Limb (tissue), 2 donors: ENCODE measurements around the gene KIR3DL2.
"Not testable (repeated sequence)": the region's sequence is repeated elsewhere in the genome, so short reads cannot be mapped to it uniquely, and the experiment has no call there.

Experiments used
- DNase-seq, 2 donors: peaks; one replicate each; pipeline ENCODE4 v3.0.0-alpha.2; 2016; ENCODE audit errors: extremely low spot score in 2 of 2

The KIR3DL2 gene

GRCh38 chr19:54871696-54872095 is 21.5 kb downstream of the KIR3DL2 start:
- no peak for DNase-seq

DNA sequence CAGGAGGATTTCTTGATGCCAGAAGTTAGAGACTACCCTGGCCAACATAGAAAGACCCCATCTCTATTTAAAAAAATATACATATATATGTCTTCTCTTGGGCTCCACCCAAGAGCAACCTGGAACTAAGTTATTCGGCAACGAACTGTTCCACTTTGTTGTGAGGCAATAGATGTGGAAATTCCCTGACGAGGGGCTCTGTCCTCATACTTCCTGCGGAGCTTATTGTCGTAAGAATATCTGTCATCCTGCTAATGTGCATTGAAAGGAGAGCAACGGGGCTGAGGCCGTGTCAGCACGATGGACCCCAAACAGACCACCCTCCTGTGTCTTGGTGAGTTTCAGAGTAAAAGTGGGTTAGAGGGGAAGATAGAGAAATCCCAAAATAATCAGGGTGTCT is 23.7 kb downstream of the KIR3DL2 start, which contains the start of gene FCAR:
FCAR (plus strand) TSS at position 246 of the 400 bp plus-strand sequence; CDS start at position 301, 55 bp downstream.
- DNase-seq, result no peak

- DNase-seq, result no peak
These were observed 25.3 kb downstream of the KIR3DL2 start for GRCh38 chr19:54875506-54875905.

DNA sequence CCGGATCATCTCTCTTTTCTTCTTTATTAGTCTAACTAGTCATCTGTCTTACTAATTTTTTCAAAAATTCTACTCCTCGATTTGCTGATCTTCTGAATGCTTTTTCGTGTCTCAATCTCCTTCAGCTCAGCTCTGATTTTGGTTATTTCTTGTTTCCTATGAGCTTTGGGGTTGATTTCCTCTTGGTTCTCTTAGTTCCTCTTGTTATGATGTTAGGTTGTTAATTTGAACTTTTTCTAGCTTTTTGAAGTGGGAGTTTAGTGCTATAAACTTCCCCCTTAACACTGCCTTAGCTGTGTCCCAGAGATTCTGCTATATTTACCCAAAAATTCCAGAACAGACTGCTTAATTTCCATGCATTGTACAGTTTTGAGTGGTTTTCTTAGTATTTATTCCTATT is 27.2 kb downstream of the KIR3DL2 start:
- DNase-seq, result no peak

- DNase-seq, result no peak
These were observed 31.6 kb downstream of the KIR3DL2 start for GRCh38 chr19:54881884-54882283.

DNA sequence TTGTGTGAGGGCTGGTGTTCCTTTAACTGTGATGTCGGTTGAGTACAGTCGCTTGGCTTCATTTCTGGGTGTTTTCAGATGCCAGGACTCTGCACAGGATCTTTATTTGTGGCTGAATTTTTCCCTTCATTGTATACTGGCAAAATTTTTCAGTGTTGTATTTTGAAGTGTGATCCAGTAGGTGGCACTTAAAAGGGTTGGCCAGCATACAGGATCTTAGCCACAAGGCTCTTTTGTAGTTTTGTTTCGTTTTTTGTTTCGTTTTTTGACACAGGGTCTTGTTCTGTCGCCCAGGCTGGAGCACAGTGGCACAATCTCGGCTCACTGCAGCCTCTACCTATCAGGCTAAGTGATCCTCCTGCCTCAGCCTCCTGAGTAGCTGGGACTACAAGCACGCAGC is 32.5 kb downstream of the KIR3DL2 start:
- no peak for DNase-seq

DNA sequence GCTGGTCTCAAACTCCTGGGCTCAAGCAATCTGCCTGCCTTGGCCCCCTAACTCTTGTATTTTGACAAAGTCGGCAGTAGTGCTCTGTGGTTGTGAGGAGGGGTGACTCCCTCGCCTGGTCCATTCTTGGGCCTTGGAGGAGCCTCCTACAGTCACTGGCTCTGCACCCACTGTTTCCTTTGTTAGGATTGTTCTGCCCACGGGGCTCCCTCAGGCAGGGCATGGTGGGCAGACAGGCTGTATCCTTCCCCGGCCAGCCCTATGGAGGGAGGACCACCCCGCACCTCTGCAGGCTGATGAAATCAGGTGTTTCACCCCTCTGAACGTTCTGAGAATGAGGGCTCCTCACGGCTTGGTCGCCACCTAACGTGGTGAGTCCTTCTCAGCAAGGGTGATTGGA is 33.0 kb downstream of the KIR3DL2 start:
- DNase-seq, result no peak

GRCh38 chr19:54888239-54888638 is 38.0 kb downstream of the KIR3DL2 start:
- no peak for DNase-seq

DNA sequence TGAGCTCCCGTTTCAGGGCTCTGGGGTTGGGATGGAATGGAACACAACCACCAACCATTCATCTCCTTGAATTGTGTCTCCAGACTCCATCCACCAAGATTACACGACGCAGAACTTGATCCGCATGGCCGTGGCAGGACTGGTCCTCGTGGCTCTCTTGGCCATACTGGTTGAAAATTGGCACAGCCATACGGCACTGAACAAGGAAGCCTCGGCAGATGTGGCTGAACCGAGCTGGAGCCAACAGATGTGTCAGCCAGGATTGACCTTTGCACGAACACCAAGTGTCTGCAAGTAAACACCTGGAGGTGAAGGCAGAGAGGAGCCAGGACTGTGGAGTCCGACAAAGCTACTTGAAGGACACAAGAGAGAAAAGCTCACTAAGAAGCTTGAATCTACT is 39.3 kb downstream of the KIR3DL2 start:
- no peak for DNase-seq

DNA sequence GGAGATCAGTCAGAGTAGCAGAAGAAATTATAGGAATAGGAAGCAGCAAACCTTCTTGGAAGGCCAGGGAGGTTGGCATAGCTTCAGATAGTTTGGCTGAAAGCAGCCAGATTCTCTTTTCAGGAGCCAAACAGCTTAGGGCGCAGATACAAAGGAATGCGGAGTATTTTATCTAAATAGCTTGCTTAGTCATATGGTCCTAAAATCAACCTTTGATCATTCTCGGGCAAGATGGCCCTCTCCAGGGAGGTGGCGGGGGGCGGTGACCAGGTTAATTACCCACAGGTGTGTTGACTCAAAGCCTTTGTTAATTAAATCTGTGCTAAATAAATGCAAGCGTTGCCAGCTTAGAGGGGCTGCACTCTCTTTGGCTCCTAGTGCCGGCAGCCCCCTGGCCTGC is 43.2 kb downstream of the KIR3DL2 start:
- no peak for DNase-seq

DNA sequence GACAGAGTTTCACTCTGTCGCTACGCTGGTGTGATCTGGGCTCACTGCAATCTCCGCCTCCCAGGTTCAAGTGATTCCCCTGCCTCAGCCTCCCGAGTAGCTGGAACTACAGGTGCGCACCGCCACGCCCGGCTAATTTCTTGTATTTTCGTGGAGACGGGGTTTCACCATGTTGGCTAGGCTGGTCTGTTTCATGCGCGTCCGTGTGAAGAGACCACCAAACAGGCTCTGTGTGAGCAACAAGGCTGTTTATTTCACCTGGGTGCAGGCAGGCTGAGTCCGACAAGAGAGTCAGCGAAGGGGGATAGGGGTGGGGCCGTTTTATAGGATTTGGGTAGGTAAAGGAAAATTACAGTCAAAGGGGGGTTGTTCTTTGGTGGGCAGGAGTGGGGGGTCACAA is 43.9 kb downstream of the KIR3DL2 start:
- not testable (repeated sequence) for DNase-seq

DNA sequence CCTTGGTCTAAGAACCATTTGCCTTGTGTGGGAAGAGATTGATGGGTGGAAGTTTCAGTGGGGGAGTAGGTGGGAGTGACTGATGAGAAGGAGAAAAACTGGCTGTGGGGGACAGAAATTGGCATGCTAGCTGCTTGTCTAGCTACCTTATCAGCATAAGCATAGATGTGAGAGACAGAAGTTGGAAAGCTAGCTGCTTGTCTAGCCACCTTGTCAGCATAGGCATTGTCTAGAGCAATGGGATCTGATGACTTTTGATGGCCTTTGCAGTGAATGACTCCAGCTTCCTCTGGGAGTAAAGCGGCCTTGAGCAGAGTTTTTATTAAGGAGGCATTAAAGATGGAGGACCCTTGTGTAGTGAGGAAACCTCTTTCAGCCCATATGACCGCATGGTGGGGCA is 45.8 kb downstream of the KIR3DL2 start:
- DNase-seq, result no peak

- not testable (repeated sequence) for DNase-seq
These were observed 48.4 kb downstream of the KIR3DL2 start for GRCh38 chr19:54898685-54899084.

GRCh38 chr19:54899646-54900045 is 49.4 kb downstream of the KIR3DL2 start:
- not testable (repeated sequence) for DNase-seq

- DNase-seq, result not testable (repeated sequence)
These were observed 50.9 kb downstream of the KIR3DL2 start for GRCh38 chr19:54901153-54901552.

DNA sequence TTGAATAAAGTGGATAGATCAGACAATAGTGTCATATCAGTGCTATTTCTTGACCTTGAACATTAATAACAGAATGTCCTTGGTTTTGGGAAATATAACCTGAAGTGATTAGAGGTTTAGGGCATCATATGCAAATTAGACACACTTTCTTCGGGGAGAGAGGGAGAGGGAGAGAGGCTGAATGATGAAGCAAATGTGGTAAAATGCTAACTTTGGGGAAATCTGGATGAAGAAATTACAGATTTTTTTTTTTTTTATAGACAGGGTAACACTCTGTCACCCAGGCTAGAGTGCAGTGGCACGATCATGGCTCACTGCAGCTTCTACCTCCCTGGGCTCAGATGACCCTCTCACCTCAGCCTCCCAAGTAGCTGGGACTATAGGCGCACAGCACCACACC is 51.8 kb downstream of the KIR3DL2 start:
- DNase-seq, result no peak

DNA sequence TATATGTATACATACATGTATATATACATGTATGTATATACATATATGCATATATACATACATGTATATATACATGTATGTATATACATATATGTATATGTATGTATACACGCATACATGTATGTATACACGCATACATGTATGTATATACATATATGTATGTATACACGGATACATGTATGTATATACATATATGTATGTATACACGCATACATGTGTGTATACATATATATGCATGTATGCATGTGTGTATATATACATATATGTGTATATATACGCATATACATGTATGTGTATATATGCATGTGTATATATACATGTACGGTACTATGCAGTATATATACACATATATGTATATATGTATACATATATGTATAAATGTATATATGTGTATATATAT is 53.1 kb downstream of the KIR3DL2 start:
- no peak for DNase-seq

GRCh38 chr19:54904261-54904660 is 54.0 kb downstream of the KIR3DL2 start:
- DNase-seq, result not testable (repeated sequence)

- no peak for DNase-seq
These were observed 55.2 kb downstream of the KIR3DL2 start for GRCh38 chr19:54905421-54905802.

DNA sequence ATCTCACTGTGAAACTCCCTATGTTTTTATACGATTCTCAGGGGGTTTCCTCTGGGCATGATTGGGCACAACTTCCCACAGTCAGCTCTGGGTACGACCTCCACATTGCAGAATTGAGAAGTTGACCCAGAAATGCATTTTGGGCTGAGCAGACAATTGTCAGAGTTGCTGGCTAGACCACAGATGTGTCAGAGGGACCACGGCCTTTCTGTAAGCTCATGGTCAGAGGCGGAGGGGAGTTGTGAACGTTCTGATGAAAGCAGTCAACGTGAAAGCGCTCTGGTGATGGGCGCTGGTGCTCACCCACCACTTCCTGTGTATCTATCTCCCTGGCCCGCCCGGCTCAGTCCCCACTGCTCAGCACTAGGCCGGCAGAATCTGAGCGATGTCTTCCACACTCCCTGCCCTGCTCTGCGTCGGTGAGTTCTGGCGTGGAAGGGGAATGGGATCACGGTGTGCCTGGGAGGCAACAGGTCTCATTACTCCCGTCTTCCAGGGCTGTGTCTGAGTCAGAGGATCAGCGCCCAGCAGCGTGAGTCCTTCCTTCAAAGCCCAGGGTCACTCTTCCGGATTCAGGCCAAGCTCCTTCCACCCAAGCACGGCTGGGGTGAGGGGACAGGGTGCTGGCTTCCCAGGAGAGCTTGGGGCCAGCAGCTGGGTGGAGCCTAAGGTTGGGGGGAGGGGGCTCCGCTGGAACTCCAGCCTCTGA is 55.7 kb downstream of the KIR3DL2 start, which contains the start of gene NCR1:
NCR1 (plus strand) TSS at position 346 of the 709 bp plus-strand sequence; CDS start at position 386, 40 bp downstream.
- DNase-seq, result no peak

- DNase-seq, result no peak
These were observed 56.6 kb downstream of the KIR3DL2 start for GRCh38 chr19:54906819-54907218.

GRCh38 chr19:54907899-54908298 is 57.7 kb downstream of the KIR3DL2 start:
- not testable (repeated sequence) for DNase-seq
